TTC549 (cell line): ENCODE results near the gene ERMAP.

Experiments used
- FAIRE-seq: peaks from 2 replicates; lab custom pipeline; 2012; peaks lifted over from hg19 to GRCh38; lab: Jason Lieb, UNC

Gene ERMAP

DNA sequence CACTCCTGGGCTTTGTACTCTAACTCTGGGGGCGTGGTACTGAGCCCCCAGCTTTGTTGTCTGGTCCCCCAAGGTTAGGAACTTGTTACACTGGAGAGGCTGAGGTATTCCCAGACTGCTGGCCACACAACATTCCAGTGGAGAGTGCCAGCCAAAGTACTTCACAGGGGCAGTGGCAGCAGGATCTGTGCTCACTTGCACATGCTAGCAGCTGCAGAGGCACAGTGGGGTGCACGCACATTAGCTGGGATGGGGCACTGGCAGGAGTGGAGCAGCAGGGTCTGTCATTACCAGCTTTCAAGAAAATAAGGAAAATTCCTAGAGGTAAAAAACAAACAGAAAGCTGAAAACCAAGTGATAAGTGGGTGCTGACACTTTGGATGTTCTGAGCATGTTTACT lies 60.5 kb downstream of the ERMAP start:
- no peak for FAIRE-seq

DNA sequence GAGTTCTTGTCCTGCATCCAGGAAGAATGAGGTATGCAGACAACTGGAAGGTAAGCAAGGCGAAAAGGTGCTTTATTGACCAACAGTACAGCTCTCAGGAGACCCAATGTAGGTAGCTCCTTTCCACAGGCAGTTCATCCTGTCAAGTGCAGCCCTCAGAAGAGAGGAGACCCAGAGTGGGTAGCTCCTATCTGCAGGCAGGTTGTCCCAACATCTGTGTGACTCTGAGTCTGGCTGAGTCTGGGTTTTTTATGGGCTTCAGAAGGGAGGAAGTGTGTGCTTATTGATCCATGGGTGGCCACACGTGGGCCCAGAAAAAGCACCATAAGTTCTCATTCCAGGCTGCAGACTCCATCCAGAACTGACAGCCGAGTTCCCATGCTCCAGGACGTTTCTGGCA lies 63.5 kb downstream of the ERMAP start:
- FAIRE-seq, result no peak

DNA sequence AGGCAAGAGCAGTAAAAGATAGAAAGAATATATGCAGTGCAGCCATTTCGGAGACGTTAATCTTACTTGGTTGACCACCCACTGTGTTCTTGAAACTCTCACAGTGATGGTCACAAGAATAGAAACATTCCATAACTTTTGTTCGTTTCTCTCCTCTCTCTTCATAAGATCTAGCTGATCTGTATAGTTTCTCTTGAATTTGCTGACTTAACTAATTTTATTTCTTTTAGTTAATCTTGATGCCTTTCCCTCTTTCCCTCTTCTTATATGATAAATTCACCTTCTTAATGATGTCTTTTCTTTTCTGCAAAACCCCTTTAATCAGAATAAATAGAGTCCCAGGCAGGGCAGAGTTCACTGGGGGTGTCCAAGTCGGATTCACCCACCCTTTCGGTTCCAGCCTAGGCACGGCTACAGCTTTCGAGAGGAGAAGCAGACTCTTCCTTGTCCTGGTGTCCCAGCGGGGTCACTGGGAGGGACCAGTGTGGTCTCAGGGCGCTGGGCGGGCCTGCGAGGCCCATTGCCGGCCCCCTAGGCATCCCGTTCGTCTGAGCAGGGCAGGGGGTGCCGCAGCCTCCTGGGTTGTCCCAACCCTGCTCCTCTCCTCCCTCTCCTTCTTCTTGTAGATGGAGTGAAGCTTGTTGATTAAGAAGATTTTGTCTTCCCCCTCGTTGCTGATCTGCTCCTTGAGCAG lies 69.3 kb downstream of the ERMAP start:
- no peak for FAIRE-seq

- FAIRE-seq, result no peak
Observed at GRCh38 chr1:42886800-42887199, 69.9 kb downstream of the ERMAP start.

DNA sequence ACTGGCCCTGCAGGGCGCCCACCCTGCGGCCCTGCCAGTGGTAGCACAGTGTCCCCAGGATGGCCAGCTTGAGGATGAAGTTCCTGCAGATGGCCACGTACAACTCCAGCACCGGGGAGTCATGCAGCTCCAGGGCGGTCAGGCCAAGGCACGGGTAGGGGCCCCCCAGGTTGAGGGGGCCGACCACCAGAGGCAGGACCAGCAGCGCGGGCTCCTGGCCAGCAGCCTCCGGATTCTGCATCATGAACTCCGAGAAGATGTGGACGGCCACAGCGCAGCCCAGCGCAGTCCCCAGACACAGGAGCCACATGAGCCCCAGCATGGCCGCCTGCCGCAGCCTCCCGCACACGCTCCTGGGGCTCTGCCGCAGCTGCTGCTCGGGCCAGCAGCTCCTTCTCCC lies 70.4 kb downstream of the ERMAP start:
- no peak for FAIRE-seq

- no peak for FAIRE-seq
Observed at GRCh38 chr1:42888013-42888633, 71.2 kb downstream of the ERMAP start.

DNA sequence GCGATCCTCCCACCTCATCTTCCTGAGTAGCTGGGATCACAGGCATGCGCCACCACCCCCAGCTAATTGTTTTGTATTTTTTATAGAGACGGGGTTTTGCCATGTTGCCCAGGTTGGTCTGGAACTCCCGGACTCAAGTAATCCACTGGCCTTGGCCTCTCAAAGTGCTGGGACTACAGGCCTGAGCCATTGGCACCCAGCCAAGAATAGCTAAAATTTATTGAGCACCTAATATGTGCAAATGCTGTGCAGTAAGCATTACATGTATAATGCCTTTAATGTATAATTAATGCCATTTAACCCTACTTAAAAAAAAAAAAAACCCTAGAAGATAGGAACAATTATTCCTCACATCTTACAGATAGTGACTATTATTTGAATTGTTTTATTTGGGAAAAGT lies 72.3 kb downstream of the ERMAP start:
- FAIRE-seq, result no peak

DNA sequence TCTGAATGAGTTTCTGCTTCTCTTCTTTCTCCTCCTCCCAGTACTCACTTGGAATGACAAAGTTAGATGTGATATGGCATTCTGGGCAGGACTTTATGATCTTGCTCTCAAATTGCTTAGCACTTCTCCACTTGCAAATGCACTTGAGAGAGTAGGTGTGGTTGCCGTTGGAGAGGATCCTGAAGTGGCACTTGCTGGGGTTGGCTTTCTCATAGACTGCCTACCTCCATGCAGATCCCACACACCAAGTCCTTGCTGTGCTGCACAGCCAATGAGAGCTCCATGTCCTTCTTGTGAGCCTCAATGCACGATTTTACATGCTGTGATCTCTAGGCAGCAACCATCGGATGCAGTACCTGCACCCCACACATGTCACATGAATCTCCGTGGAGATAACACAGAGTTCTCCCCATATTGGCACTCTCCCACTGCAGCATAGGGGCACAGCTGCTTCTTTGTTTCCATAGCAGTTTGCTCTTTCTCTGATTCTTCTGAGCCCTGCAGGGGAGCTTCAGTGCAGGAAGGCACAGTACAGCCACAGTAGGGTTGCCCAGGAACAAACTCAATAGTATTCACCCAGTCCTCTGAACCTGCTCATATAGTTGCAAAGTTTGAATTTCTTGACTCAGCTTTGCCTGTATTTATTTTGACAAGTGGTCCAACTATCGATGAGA lies 74.7 kb downstream of the ERMAP start:
- FAIRE-seq, result no peak
